HepG2 (cell line): ENCODE measurements around the gene NT5DC1. TPM values are rescaled to one million over a fixed set of nuclear protein-coding genes. Genes with fewer than 3 reads are reported as not detected.

Experiments used
- CBX2 ChIP-seq, 2 experiments: fragments of 200-600 bp in 1 of 2; sonication (generic); formaldehyde crosslinking in 1 of 2; IDR thresholded peaks; 2 replicates each; pipeline versions ENCODE4 v1.7.0 to v1.8.1; 2018 to 2022; ENCODE audit warnings: low read depth in 2 of 2, low read length in 1 of 2, mild to moderate bottlenecking in 1 of 2, missing genetic modification reagents in 1 of 2
- ELK4 ChIP-seq: sonication (generic); formaldehyde crosslinking; IDR thresholded peaks from 2 replicates; pipeline ENCODE4 v1.9.0; 2021; ENCODE audit warnings: missing genetic modification reagents, borderline replicate concordance
- LRRFIP1 ChIP-seq: sonication (generic); formaldehyde crosslinking; conservative IDR thresholded peaks from 2 replicates; pipeline ENCODE4 v1.4.0; 2020; ENCODE audit warnings: missing genetic modification reagents
- MAX ChIP-seq: IDR thresholded peaks from 2 replicates; pipeline ENCODE4 v1.6.1; 2012; ENCODE audit warnings: inconsistent platforms
- NFKB2 ChIP-seq: sonication (generic); formaldehyde crosslinking; IDR thresholded peaks from 2 replicates; pipeline ENCODE4 v1.4.0; 2020; ENCODE audit warnings: missing genetic modification reagents, borderline replicate concordance
- NPAS2 ChIP-seq: sonication (generic); formaldehyde crosslinking; IDR thresholded peaks from 2 replicates; pipeline ENCODE4 v1.8.0; 2022; ENCODE audit warnings: mild to moderate bottlenecking, missing genetic modification reagents, borderline replicate concordance
- POLR2A ChIP-seq, 2 experiments: IDR thresholded peaks; 2 replicates each; pipeline ENCODE4 v1.6.1; 2011; ENCODE audit warnings: low read depth in 2 of 2, low read length in 2 of 2, mild to moderate bottlenecking in 1 of 2, moderate library complexity in 1 of 2; ENCODE audit not compliant: insufficient read depth in 1 of 2
- RARG ChIP-seq: sonication (generic); formaldehyde crosslinking; IDR thresholded peaks from 2 replicates; pipeline ENCODE4 v1.4.0; 2020; ENCODE audit warnings: low read depth, mild to moderate bottlenecking, missing genetic modification reagents
- SAP130 ChIP-seq: IDR thresholded peaks from 2 replicates; pipeline ENCODE4 v1.6.1; 2016; ENCODE audit warnings: low read depth
- SP2 ChIP-seq: sonication (generic); formaldehyde crosslinking; IDR thresholded peaks from 2 replicates; pipeline ENCODE4 v1.5.1; 2020; ENCODE audit warnings: mild to moderate bottlenecking, missing genetic modification reagents
- ZBTB10 ChIP-seq: sonication (generic); formaldehyde crosslinking; IDR thresholded peaks from 2 replicates; pipeline ENCODE4 v1.4.0; 2020; ENCODE audit warnings: missing genetic modification reagents, borderline replicate concordance
- ZBTB37 ChIP-seq: sonication (generic); formaldehyde crosslinking; IDR thresholded peaks from 2 replicates; pipeline ENCODE4 v1.4.0; 2020; ENCODE audit warnings: mild to moderate bottlenecking, missing genetic modification reagents
- ZFP62 ChIP-seq: sonication (generic); formaldehyde crosslinking; IDR thresholded peaks from 2 replicates; pipeline ENCODE4 v1.4.0; 2020; ENCODE audit warnings: missing genetic modification reagents
- ZFP91 ChIP-seq: sonication (generic); formaldehyde crosslinking; IDR thresholded peaks from 2 replicates; pipeline ENCODE4 v1.9.0; 2022; ENCODE audit warnings: missing genetic modification reagents, mild to moderate bottlenecking, borderline replicate concordance
- ZNF33A ChIP-seq: sonication (generic); formaldehyde crosslinking; IDR thresholded peaks from 2 replicates; pipeline ENCODE4 v1.5.1; 2020; ENCODE audit warnings: missing genetic modification reagents, mild to moderate bottlenecking, moderate library complexity, borderline replicate concordance
- ZNF383 ChIP-seq: sonication (generic); formaldehyde crosslinking; IDR thresholded peaks from 2 replicates; pipeline ENCODE4 v1.4.0; 2020; ENCODE audit warnings: missing genetic modification reagents, mild to moderate bottlenecking, borderline replicate concordance
- ZNF619 ChIP-seq: sonication (generic); formaldehyde crosslinking; IDR thresholded peaks from 2 replicates; pipeline ENCODE4 v1.4.0; 2020; ENCODE audit warnings: mild to moderate bottlenecking, missing genetic modification reagents
- ZNF800 ChIP-seq: sonication (generic); formaldehyde crosslinking; IDR thresholded peaks from 2 replicates; pipeline ENCODE4 v1.4.0; 2020; ENCODE audit warnings: missing genetic modification reagents
- polyA plus RNA-seq, 8 experiments: library from polyadenylated mRNA; depleted of rRNA in 3 of 8; stranded (reverse) in 7 of 8; unstranded in 1 of 8; fragments of >200 nt; fragmentation: Illumina TruSeq in 4 of 8; extraction: Trizol in 4 of 8; gene quantifications; 2 replicates each; pipeline versions ENCODE4 v1.2.1 to v1.2.3, GENCODE V29; 2011 to 2016; ENCODE audit warnings: low read depth in 4 of 8, missing spikeins in 1 of 8, mixed read lengths in 1 of 8; ENCODE audit not compliant: insufficient read depth in 1 of 8
- total RNA-seq, 5 experiments: library from RNA; depleted of rRNA; stranded (reverse); fragments of >200 nt; fragmentation: Illumina TruSeq; extraction: Trizol; gene quantifications; 2 replicates each; pipeline ENCODE4 v1.2.3, GENCODE V29; 2016; ENCODE audit warnings: low read depth in 1 of 5

Gene NT5DC1
- total and polyA plus RNA-seq, 2 of the 13 experiments (the other 11 are each of a cell fraction or from before 2014, with no cell fraction given), result 27.0 to 56.1 TPM

GRCh38 chr6:116278854-116279231 is 178.2 kb downstream of the NT5DC1 start (continued):
- no peak for TF ChIP-seq LRRFIP1 (CRISPR knock-in tag)
- TF ChIP-seq ZBTB37 (CRISPR knock-in tag), result peak; percentile 22; the same call in 1 of the 2 replicates
- no peak for TF ChIP-seq NPAS2 (CRISPR knock-in tag)
- no peak for TF ChIP-seq MAX
- TF ChIP-seq ZBTB10 (CRISPR knock-in tag), result no peak
- TF ChIP-seq ZFP62 (CRISPR knock-in tag), result no peak
- TF ChIP-seq ZNF33A (CRISPR knock-in tag), result no peak
- TF ChIP-seq ZNF800 (CRISPR knock-in tag), result no peak
- no peak for TF ChIP-seq SP2 (CRISPR knock-in tag)
- TF ChIP-seq RARG, result no peak
- no peak for TF ChIP-seq NFKB2
- no peak for TF ChIP-seq ELK4 (CRISPR knock-in tag)
- no peak for TF ChIP-seq ZNF619 (CRISPR knock-in tag)
- TF ChIP-seq POLR2A (IDR thresholded peaks at IDR 0.05; ENCODE audit: insufficient read depth in 1 of 2, low read depth in 2 of 2, low read length in 2 of 2), result peak in 1 of 2 experiments; percentile 51; a peak in 2 of 4 replicates
- no peak for TF ChIP-seq ZFP91
- TF ChIP-seq SAP130 (CRISPR knock-in tag), result no peak
- no peak for TF ChIP-seq CBX2 (IDR thresholded peaks at IDR 0.05; ENCODE audit: low read depth, low read length)
- no peak for TF ChIP-seq CBX2 (CRISPR knock-in tag; IDR thresholded peaks at IDR 0.05; ENCODE audit: low read depth)
- TF ChIP-seq ZNF383 (CRISPR knock-in tag), result no peak
